HG03045 (cell line): ENCODE data around the gene TNF.
A peak's percentile ranks its signal among the peaks of the same experiment; 100 is the strongest.

ENCODE experiments used
- ATAC-seq: cut with Tn5 transposase; IDR thresholded peaks from one replicate; pipeline ENCODE4 v1.9.1; 2021; ENCODE audit warnings: mild to moderate bottlenecking, moderate library complexity; ENCODE audit not compliant: unreplicated experiment

Gene TNF

GRCh38 chr6:31572041-31572911 is 3.1 kb upstream of the TNF start, which contains the start of gene LTA:
TSS of gene LTA (plus strand) at chr6:31572289. CDS start at chr6:31572743, 454 bp downstream.
- ATAC-seq: no peak

GRCh38 chr6:31573239-31574105 is 1.9 kb upstream of the TNF start:
- no peak for ATAC-seq

GRCh38 chr6:31574106-31575061 is 981 bp upstream of the TNF start:
- ATAC-seq: no peak

GRCh38 chr6:31575952-31576685 is 754 bp downstream of the TNF start:
- no peak for ATAC-seq

- no peak for ATAC-seq
Measured at GRCh38 chr6:31576897-31577578, 1.7 kb downstream of the TNF start.

- no peak for ATAC-seq
Measured at GRCh38 chr6:31577579-31577966, 2.2 kb downstream of the TNF start.

GRCh38 chr6:31578184-31579118 is 3.1 kb downstream of the TNF start:
- ATAC-seq: no peak

- ATAC-seq: no peak
Measured at GRCh38 chr6:31579119-31579505, 3.7 kb downstream of the TNF start.

GRCh38 chr6:31579546-31580437 is 4.4 kb downstream of the TNF start:
- no peak for ATAC-seq

- ATAC-seq: no peak
Measured at GRCh38 chr6:31580438-31580740, 5.0 kb downstream of the TNF start.

- peak; percentile 48 for ATAC-seq
Measured at GRCh38 chr6:31580807-31581433, 5.6 kb downstream of the TNF start.

- no peak for ATAC-seq
Measured at GRCh38 chr6:31581434-31582229, 6.3 kb downstream of the TNF start.

- no peak for ATAC-seq
Measured at GRCh38 chr6:31582230-31582643, 6.9 kb downstream of the TNF start, which contains the start of gene LTB. TSS of gene LTB (minus strand) at chr6:31582424. CDS start at chr6:31582417, 7 bp downstream.

GRCh38 chr6:31585491-31585890 is 10.1 kb downstream of the TNF start:
- no peak for ATAC-seq

- ATAC-seq: no peak
Measured at GRCh38 chr6:31586008-31586407, 10.6 kb downstream of the TNF start, which contains the start of gene LST1. TSS of gene LST1 (plus strand) at chr6:31586277. CDS start at chr6:31587300, 1,023 bp downstream.
